ENCODE data around the gene TSHR.

TSHR gene

GRCh38 chr14:80959496-80959895 lies 4.1 kb downstream of the TSHR start:
- H3K4me1 ChIP-seq (ENCODE audit: control insufficient read depth in 5 of 5, insufficient read depth in 5 of 5, low read length in 5 of 5) = peaks cover 3 to 15% (median 13%) of the 10 kb centered on the region in 5 donors
- H3K36me3 ChIP-seq (ENCODE audit: control insufficient read depth in 5 of 5, insufficient read depth in 5 of 5, low read length in 5 of 5) = no peaks in the 10 kb centered on the region
- H3K27me3 ChIP-seq (ENCODE audit: control insufficient read depth in 5 of 5, insufficient read depth in 4 of 5, low read length in 5 of 5) = peaks cover 0 to 10% (median 7%) of the 10 kb centered on the region in 5 donors
- no peak overlapping the region for H3K27ac ChIP-seq (ENCODE audit: low read depth, low read length)
- no peaks in the 10 kb centered on the region for H3K9me3 ChIP-seq (ENCODE audit: control insufficient read depth in 5 of 5, low read length in 5 of 5)
- H3K9ac ChIP-seq (ENCODE audit: low read length in 5 of 5) = no peak overlapping the region
- no peak overlapping the region for H3K4me3 ChIP-seq (ENCODE audit: low read depth in 1 of 5, low read length in 5 of 5)

- Histone ChIP-seq H3K36me3 (ENCODE audit: control insufficient read depth in 5 of 5, insufficient read depth in 5 of 5, low read length in 5 of 5) (no peaks in the 10 kb centered on the region), H3K9ac (ENCODE audit: low read length in 5 of 5) (no peak overlapping the region), H3K4me3 (ENCODE audit: low read depth in 1 of 5, low read length in 5 of 5) (no peak overlapping the region), H3K9me3 (ENCODE audit: control insufficient read depth in 5 of 5, low read length in 5 of 5) (no peaks in the 10 kb centered on the region), H3K27ac (ENCODE audit: low read depth, low read length) (no peak overlapping the region), H3K27me3 (ENCODE audit: control insufficient read depth in 5 of 5, insufficient read depth in 4 of 5, low read length in 5 of 5) (no peaks in the 10 kb centered on the region), H3K4me1 (ENCODE audit: control insufficient read depth in 5 of 5, insufficient read depth in 5 of 5, low read length in 5 of 5) (peaks cover 0 to 5% (median 0%) of the 10 kb centered on the region in 5 donors)
Measured at GRCh38 chr14:80965037-80965436, 9.6 kb downstream of the TSHR start.

GRCh38 chr14:80973931-80974641 lies 18.7 kb downstream of the TSHR start:
- no peaks in the 10 kb centered on the region for H3K27me3 ChIP-seq (ENCODE audit: control insufficient read depth in 5 of 5, insufficient read depth in 4 of 5, low read length in 5 of 5)
- peaks cover 0 to 35% (median 23%) of the 10 kb centered on the region in 5 donors for H3K4me1 ChIP-seq (ENCODE audit: control insufficient read depth in 5 of 5, insufficient read depth in 5 of 5, low read length in 5 of 5)
- H3K9me3 ChIP-seq (ENCODE audit: control insufficient read depth in 5 of 5, low read length in 5 of 5) = no peaks in the 10 kb centered on the region
- H3K27ac ChIP-seq (ENCODE audit: low read depth, low read length) = peak overlapping the region; percentile 68
- no peaks in the 10 kb centered on the region for H3K36me3 ChIP-seq (ENCODE audit: control insufficient read depth in 5 of 5, insufficient read depth in 5 of 5, low read length in 5 of 5)
- peak overlapping the region in 1 of 5 donors; percentile 6 for H3K9ac ChIP-seq (ENCODE audit: low read length in 5 of 5)
- H3K4me3 ChIP-seq (ENCODE audit: low read depth in 1 of 5, low read length in 5 of 5) = no peak overlapping the region

DNA sequence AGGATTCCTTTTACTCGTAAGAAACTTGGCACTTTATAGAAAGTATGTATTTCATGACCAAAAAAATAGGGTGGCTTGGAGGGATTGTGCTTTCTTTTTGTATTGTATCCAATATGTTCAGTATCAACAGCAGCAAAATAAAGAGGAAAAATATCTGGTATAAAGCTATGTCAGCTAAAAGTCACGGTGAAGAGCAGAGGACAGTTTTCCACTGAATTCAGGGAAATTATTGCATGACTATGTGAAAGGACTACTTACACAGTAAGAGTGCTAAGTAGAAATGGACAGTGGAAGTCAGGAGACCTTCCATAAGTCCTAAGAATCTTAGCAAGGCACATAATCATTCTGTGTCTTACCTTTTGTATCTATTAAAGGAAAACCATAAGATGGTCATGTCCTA lies 19.3 kb downstream of the TSHR start:
- Histone ChIP-seq H3K27ac (ENCODE audit: low read depth, low read length) (peak overlapping the region; percentile 68), H3K4me3 (ENCODE audit: low read depth in 1 of 5, low read length in 5 of 5) (no peak overlapping the region), H3K9ac (ENCODE audit: low read length in 5 of 5) (no peak overlapping the region), H3K4me1 (ENCODE audit: control insufficient read depth in 5 of 5, insufficient read depth in 5 of 5, low read length in 5 of 5) (peaks cover 0 to 35% (median 23%) of the 10 kb centered on the region in 5 donors), H3K9me3 (ENCODE audit: control insufficient read depth in 5 of 5, low read length in 5 of 5) (no peaks in the 10 kb centered on the region), H3K36me3 (ENCODE audit: control insufficient read depth in 5 of 5, insufficient read depth in 5 of 5, low read length in 5 of 5) (no peaks in the 10 kb centered on the region), H3K27me3 (ENCODE audit: control insufficient read depth in 5 of 5, insufficient read depth in 4 of 5, low read length in 5 of 5) (no peaks in the 10 kb centered on the region)

DNA sequence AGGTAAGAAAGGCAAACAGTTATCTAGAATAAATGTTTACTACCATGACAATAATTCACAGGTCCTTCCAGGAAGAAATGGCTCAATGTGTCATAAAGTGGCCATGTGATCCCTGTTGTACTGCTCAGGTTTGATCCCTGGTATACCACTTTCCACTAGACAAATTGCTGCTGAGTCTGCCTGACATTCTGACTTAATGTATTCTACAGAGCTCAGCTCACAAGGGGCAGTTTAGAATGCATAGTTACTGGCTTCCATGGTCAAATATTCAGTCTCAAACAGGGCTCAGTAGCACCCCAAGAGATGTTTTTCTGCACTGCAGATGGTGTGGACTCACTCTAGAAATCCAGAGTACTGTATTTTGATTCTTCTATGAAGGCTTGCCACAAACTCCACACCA lies 21.8 kb downstream of the TSHR start:
- no peak overlapping the region for H3K4me3 ChIP-seq (ENCODE audit: low read depth in 1 of 5, low read length in 5 of 5)
- H3K36me3 ChIP-seq (ENCODE audit: control insufficient read depth in 5 of 5, insufficient read depth in 5 of 5, low read length in 5 of 5) = no peaks in the 10 kb centered on the region

DNA sequence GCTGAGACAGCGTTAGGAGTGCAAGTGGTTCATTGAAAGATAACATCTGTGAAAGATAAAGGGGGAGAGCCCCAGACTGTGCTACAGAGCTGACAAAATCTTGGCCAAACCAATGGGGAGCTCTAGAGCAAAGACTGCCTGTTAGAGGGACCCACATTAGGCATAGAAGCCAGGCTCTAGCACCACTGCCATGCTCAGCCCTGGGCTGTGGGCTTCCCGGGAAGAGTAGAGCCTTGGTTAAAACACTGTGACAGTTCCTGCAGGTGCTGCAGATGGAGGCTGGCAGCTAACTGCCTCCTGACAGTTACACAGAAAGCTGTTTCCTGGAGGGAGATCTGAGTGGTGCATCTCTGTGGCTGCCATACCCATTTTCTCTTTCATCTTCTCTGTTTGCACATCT lies 23.0 kb downstream of the TSHR start:
- peaks cover 0 to 30% (median 20%) of the 10 kb centered on the region in 5 donors for H3K4me1 ChIP-seq (ENCODE audit: control insufficient read depth in 5 of 5, insufficient read depth in 5 of 5, low read length in 5 of 5)

More for the DNA sequence above, 21.8 kb downstream of the TSHR start:
- Histone ChIP-seq H3K9ac (ENCODE audit: low read length in 5 of 5) (no peak overlapping the region), H3K4me1 (ENCODE audit: control insufficient read depth in 5 of 5, insufficient read depth in 5 of 5, low read length in 5 of 5) (peaks cover 0 to 35% (median 23%) of the 10 kb centered on the region in 5 donors), H3K9me3 (ENCODE audit: control insufficient read depth in 5 of 5, low read length in 5 of 5) (no peaks in the 10 kb centered on the region), H3K27ac (ENCODE audit: low read depth, low read length) (no peak overlapping the region), H3K27me3 (ENCODE audit: control insufficient read depth in 5 of 5, insufficient read depth in 4 of 5, low read length in 5 of 5) (no peaks in the 10 kb centered on the region)

DNA sequence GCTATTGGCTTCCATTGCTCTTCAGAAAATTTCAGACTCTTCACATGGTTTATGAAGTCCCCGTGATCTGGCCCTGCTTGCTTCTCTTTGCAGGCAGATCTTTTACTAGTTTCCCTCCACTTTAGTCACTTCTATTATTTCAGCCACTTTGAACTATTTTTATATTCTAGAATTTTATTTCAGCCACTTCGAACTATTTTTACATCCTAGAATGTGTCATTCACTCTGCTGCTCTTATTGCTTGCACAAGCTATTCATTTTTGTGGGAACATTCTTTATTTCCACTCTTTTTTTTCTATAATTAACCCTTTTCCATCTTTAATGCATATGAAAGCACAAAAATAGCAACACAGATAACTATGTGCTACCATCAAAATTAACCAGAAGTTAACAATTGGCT lies 24.5 kb downstream of the TSHR start:
- no peaks in the 10 kb centered on the region for H3K36me3 ChIP-seq (ENCODE audit: control insufficient read depth in 5 of 5, insufficient read depth in 5 of 5, low read length in 5 of 5)
- H3K9me3 ChIP-seq (ENCODE audit: control insufficient read depth in 5 of 5, low read length in 5 of 5) = no peaks in the 10 kb centered on the region
- H3K27me3 ChIP-seq (ENCODE audit: control insufficient read depth in 5 of 5, insufficient read depth in 4 of 5, low read length in 5 of 5) = no peaks in the 10 kb centered on the region
- no peak overlapping the region for H3K27ac ChIP-seq (ENCODE audit: low read depth, low read length)
- H3K4me3 ChIP-seq (ENCODE audit: low read depth in 1 of 5, low read length in 5 of 5) = no peak overlapping the region
- no peak overlapping the region for H3K9ac ChIP-seq (ENCODE audit: low read length in 5 of 5)
- peaks cover 0 to 16% (median 8%) of the 10 kb centered on the region in 5 donors for H3K4me1 ChIP-seq (ENCODE audit: control insufficient read depth in 5 of 5, insufficient read depth in 5 of 5, low read length in 5 of 5)

More for the DNA sequence above, 23.0 kb downstream of the TSHR start:
- H3K27me3 ChIP-seq (ENCODE audit: control insufficient read depth in 5 of 5, insufficient read depth in 4 of 5, low read length in 5 of 5) = no peaks in the 10 kb centered on the region
- no peaks in the 10 kb centered on the region for H3K36me3 ChIP-seq (ENCODE audit: control insufficient read depth in 5 of 5, insufficient read depth in 5 of 5, low read length in 5 of 5)
- H3K4me3 ChIP-seq (ENCODE audit: low read depth in 1 of 5, low read length in 5 of 5) = no peak overlapping the region
- H3K27ac ChIP-seq (ENCODE audit: low read depth, low read length) = no peak overlapping the region
- no peak overlapping the region for H3K9ac ChIP-seq (ENCODE audit: low read length in 5 of 5)
- H3K9me3 ChIP-seq (ENCODE audit: control insufficient read depth in 5 of 5, low read length in 5 of 5) = no peaks in the 10 kb centered on the region

DNA sequence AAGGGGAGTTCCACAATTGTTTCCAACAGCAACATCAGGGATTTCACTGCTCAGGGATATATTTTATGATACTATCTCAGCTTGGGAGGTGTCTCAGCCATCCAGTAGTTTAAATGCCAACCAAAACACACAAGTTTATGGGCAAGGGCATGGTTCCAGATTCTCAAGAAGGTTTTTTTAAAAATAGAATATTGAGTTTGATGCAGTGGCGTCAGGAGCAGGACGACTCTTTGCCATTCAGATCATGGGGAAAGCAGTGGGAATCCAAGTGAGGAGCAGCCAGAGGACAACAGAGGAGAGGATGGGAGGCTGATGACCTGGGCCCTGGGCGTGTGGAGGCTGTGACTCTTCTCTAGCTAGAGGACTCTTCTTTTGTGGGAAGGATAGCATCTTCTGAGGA lies 25.7 kb downstream of the TSHR start:
- no peak overlapping the region for H3K9ac ChIP-seq (ENCODE audit: low read length in 5 of 5)
- H3K36me3 ChIP-seq (ENCODE audit: control insufficient read depth in 5 of 5, insufficient read depth in 5 of 5, low read length in 5 of 5) = no peaks in the 10 kb centered on the region
- no peaks in the 10 kb centered on the region for H3K9me3 ChIP-seq (ENCODE audit: control insufficient read depth in 5 of 5, low read length in 5 of 5)
- no peaks in the 10 kb centered on the region for H3K27me3 ChIP-seq (ENCODE audit: control insufficient read depth in 5 of 5, insufficient read depth in 4 of 5, low read length in 5 of 5)
- H3K4me1 ChIP-seq (ENCODE audit: control insufficient read depth in 5 of 5, insufficient read depth in 5 of 5, low read length in 5 of 5) = peaks cover 0 to 6% (median 0%) of the 10 kb centered on the region in 5 donors
- H3K4me3 ChIP-seq (ENCODE audit: low read depth in 1 of 5, low read length in 5 of 5) = no peak overlapping the region
- H3K27ac ChIP-seq (ENCODE audit: low read depth, low read length) = no peak overlapping the region

DNA sequence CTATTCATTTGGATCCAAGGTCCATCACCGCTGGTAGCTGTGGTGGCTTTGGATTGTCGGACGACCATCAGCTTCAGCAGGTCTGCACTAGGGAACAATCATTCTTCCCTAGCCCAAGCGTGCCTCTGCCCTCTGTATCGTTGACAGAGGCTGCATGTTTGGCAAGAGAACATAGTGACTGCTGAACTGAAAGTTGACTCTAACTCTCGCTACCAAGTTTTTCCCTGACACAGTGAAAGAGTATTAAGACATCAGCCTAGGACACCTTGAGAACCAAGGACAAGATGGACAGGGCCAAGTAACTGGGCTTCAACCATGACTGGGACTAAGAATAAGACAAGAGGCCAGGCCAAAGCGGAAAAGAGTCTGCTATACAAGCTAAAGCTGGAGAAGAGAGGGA lies 26.3 kb downstream of the TSHR start:
- Histone ChIP-seq H3K27me3 (ENCODE audit: control insufficient read depth in 5 of 5, insufficient read depth in 4 of 5, low read length in 5 of 5) (no peaks in the 10 kb centered on the region), H3K27ac (ENCODE audit: low read depth, low read length) (no peak overlapping the region), H3K4me3 (ENCODE audit: low read depth in 1 of 5, low read length in 5 of 5) (no peak overlapping the region), H3K9me3 (ENCODE audit: control insufficient read depth in 5 of 5, low read length in 5 of 5) (no peaks in the 10 kb centered on the region), H3K9ac (ENCODE audit: low read length in 5 of 5) (no peak overlapping the region), H3K4me1 (ENCODE audit: control insufficient read depth in 5 of 5, insufficient read depth in 5 of 5, low read length in 5 of 5) (peaks cover 0 to under 1% (median 0%) of the 10 kb centered on the region in 5 donors), H3K36me3 (ENCODE audit: control insufficient read depth in 5 of 5, insufficient read depth in 5 of 5, low read length in 5 of 5) (no peaks in the 10 kb centered on the region)

GRCh38 chr14:80982711-80983110 lies 27.3 kb downstream of the TSHR start:
- H3K27ac ChIP-seq (ENCODE audit: low read depth, low read length) = no peak overlapping the region
- no peaks in the 10 kb centered on the region for H3K36me3 ChIP-seq (ENCODE audit: control insufficient read depth in 5 of 5, insufficient read depth in 5 of 5, low read length in 5 of 5)
- H3K4me1 ChIP-seq (ENCODE audit: control insufficient read depth in 5 of 5, insufficient read depth in 5 of 5, low read length in 5 of 5) = no peaks in the 10 kb centered on the region
- no peak overlapping the region for H3K9ac ChIP-seq (ENCODE audit: low read length in 5 of 5)
- no peaks in the 10 kb centered on the region for H3K9me3 ChIP-seq (ENCODE audit: control insufficient read depth in 5 of 5, low read length in 5 of 5)
- H3K4me3 ChIP-seq (ENCODE audit: low read depth in 1 of 5, low read length in 5 of 5) = no peak overlapping the region
- H3K27me3 ChIP-seq (ENCODE audit: control insufficient read depth in 5 of 5, insufficient read depth in 4 of 5, low read length in 5 of 5) = no peaks in the 10 kb centered on the region

All from subcutaneous abdominal adipose tissue (tissue), 5 donors.